LNCaP clone FGC (cell line): ENCODE measurements around the gene DIAPH3.
"Not testable (repeated sequence)": the region's sequence is repeated elsewhere in the genome, so short reads cannot be mapped to it uniquely, and the experiment has no call there.

ENCODE experiments used
- DNase-seq: peaks from one replicate; pipeline ENCODE4 v3.0.0-alpha.2; 2011; ENCODE audit warnings: low read depth
- H3K4me3 ChIP-seq: 2 replicates; pipeline ENCODE4 v1.5.1; 2011; ENCODE audit warnings: mild to moderate bottlenecking, low read depth, low read length, control low read depth
- TF ChIP-seq, protein P1 (sequence below): IDR thresholded peaks from 2 replicates; pipeline ENCODE4 v1.5.1; 2012; ENCODE audit warnings: mild to moderate bottlenecking; ENCODE audit not compliant: control insufficient read depth, insufficient read depth; ENCODE audit errors: extremely low read depth

Gene DIAPH3

DNA sequence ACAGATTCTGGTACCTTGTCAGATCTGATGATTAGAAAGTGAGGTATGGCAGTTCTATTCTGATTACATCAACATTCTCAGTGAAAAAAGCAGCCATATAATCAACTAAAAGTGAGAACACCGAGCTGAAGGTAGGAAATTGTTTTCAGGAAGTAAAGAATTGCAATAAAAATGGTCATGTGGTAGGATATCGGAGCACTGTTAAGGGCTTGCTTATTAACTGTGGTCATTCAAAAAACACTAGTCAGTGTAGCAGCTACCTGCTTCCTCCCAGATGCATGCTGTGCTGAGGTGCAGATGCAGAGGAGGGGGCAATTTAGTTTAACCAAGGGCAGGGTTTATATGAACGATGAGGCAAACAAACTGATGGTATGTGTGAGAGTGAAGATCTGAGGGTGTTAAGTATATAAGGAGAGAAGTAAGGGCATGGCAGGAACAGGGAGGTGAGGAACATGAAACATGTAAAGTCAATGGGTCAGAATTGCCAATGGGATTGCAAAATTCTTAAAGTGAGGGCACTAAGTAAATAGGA is 111.9 kb downstream of the DIAPH3 start:
- no peak for DNase-seq
- H3K4me3 ChIP-seq, result no peak overlapping the region
- TF ChIP-seq, protein P1, sequence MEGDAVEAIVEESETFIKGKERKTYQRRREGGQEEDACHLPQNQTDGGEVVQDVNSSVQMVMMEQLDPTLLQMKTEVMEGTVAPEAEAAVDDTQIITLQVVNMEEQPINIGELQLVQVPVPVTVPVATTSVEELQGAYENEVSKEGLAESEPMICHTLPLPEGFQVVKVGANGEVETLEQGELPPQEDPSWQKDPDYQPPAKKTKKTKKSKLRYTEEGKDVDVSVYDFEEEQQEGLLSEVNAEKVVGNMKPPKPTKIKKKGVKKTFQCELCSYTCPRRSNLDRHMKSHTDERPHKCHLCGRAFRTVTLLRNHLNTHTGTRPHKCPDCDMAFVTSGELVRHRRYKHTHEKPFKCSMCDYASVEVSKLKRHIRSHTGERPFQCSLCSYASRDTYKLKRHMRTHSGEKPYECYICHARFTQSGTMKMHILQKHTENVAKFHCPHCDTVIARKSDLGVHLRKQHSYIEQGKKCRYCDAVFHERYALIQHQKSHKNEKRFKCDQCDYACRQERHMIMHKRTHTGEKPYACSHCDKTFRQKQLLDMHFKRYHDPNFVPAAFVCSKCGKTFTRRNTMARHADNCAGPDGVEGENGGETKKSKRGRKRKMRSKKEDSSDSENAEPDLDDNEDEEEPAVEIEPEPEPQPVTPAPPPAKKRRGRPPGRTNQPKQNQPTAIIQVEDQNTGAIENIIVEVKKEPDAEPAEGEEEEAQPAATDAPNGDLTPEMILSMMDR, result no peak

DNA sequence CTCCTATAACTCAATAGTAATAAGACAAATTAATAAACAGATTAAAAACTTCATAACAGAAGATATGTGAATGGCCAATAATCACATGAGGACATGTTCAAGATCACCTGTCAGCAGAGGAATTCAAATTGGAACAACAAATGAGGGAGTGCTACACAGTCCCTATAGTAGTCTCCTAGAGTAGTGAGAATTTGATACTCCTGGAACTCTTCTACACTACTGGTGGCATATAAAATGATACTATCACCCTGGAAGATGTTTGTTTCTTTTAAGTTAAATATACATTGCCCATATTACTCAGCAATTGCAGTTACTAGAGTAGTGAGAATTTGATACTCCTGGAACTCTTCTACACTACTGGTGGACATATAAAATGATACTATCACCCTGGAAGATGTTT is 115.4 kb downstream of the DIAPH3 start:
- not testable (repeated sequence) for H3K4me3 ChIP-seq, DNase-seq

DNA sequence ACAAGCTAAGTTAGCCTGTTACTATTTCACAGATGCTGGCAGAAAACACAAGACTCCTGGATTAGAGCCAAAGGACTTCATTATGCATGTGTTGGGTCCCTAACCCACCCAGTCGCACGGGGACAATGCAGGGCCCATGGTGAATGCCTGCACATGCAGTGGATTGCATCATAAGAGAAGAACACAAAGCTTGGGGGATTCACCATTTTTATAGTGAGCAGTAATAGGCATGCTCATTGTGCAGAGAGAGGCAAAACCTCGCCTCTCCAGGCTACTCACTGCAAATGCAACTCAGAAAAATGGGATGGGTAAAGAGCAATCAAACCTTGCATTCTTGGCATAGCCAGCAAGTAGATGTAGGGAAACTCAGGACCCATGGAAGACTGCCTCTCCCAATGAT is 115.8 kb downstream of the DIAPH3 start:
- no peak overlapping the region for H3K4me3 ChIP-seq
- TF ChIP-seq, protein P1, result no peak
- no peak for DNase-seq

DNA sequence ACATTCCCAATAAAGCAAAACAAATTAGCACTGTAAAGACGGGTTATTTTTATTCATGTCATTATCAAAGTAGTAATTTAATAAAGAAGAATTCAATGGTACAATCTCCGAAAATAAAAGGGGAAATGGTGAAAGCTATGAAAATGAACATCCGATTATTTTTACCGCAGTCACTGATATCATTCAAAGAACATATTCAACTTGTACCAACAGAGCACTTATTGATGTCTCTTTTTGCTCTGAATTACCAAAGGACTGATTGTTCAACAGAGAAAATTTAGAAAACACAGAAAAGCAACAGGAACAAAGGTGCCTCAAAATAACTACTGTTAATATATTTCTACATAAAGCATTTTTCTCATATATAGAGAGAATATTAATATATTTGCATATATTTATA is 119.4 kb downstream of the DIAPH3 start:
- no peak for DNase-seq
- TF ChIP-seq, protein P1, result no peak
- H3K4me3 ChIP-seq, result no peak overlapping the region

DNA sequence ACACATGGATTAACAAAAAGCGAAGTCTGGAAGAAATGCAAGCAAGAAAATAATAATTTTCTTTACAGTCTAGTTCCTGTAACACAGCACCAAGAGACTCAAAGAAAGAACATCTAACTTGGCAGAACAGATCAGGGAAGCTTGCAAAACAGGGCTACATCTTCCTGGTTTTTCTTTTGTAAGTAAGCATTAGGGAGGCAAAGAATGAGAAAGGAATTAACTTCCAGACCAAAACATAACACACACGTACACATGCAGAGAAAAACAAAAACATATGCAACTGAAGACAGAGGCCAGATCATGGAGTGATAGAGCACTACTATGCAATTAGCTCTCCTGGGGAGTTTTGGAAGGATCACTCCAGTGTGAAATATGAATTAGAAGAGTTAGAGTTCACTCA is 120.5 kb downstream of the DIAPH3 start:
- TF ChIP-seq, protein P1, result no peak
- no peak for DNase-seq
- no peak overlapping the region for H3K4me3 ChIP-seq

DNA sequence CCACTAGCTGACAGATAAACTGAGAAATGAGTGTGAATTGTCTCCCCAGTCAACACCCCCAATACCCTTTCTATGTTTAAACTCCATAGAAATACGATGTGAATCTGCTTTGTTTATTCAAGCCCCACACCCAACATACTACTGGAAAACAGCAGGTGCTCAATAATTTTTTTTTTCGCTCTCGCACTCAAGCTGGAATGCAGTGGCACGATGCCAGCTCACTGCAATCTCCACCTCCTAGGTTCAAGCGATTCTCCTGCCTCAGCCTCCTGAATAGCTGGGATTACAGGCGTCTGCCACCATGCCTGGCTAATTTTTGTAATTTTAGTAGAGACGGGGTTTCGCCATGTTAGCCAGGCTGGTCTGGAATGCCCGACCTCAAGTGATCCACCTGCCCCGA is 123.1 kb downstream of the DIAPH3 start:
- not testable (repeated sequence) for DNase-seq, H3K4me3 ChIP-seq

DNA sequence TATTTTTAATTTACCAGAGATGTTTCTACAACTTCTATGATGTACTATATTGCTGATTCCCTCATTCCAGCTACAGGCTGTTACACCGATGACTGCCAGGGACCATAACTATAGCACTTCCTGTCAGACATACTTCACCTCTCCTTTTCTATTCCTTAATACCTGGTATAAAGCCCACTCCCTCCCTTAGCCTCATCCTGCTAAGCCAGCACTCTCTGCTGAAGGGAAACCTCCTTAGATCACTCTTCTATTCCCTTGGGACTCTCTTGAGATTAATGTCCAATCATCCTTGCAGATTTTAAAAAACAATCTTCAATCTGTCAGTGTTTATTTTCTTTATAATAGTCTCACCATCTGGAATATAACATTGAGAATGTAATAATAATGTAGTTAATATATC is 127.9 kb downstream of the DIAPH3 start:
- TF ChIP-seq, protein P1, result no peak
- DNase-seq, result no peak

DNA sequence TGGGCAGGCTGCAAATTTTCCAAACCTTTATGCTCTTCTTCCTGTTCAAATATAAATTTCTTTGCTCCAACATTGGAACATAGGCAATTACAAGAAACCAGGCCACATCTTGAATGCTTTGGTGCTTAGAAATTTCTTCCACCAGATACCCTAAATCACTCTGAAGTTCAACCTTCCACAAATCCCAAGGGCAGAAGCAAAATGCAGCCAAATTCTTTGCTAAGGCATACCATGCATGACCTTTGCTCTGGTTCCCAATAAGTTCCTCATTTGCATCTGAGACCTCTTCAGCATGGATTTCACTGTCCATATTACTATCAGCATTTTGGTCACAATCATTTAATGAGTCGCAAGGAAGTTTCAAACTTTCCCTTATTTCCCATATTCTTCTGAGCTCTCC is 130.9 kb downstream of the DIAPH3 start:
- TF ChIP-seq, protein P1, result no peak
- no peak overlapping the region for H3K4me3 ChIP-seq
- no peak for DNase-seq

More for the DNA sequence above, 127.9 kb downstream of the DIAPH3 start:
- H3K4me3 ChIP-seq, result no peak overlapping the region
